ENCODE measurements around the gene CENPP.

Gene CENPP

GRCh38 chr9:92422611-92423338, 97.0 kb downstream of the CENPP start:
- Histone ChIP-seq H3K27ac (ENCODE audit: low read depth, low read length, poor library complexity, severe bottlenecking) (no peak overlapping the region), H3K4me1 (ENCODE audit: insufficient read depth, low read length, severe bottlenecking) (peaks cover 20% of the 10 kb centered on the region), H3K4me3 (ENCODE audit: low read depth, low read length, poor library complexity, severe bottlenecking) (no peak overlapping the region), H3K9ac (ENCODE audit: low read length) (no peak overlapping the region), H3K4me2 (ENCODE audit: low read length) (no peak overlapping the region), H3K9me3 (ENCODE audit: low read length) (no peaks in the 10 kb centered on the region), H4K20me1 (ENCODE audit: insufficient read depth, low read length) (no peaks in the 10 kb centered on the region), H3K79me2 (ENCODE audit: insufficient read depth, low read length) (no peaks in the 10 kb centered on the region), H2AFZ (ENCODE audit: low read length) (no peak overlapping the region), H3K36me3 (ENCODE audit: insufficient read depth, low read length) (no peaks in the 10 kb centered on the region), H3K9me2 (ENCODE audit: low read depth, low read length) (no peaks in the 10 kb centered on the region), H3K27me3 (ENCODE audit: insufficient read depth, low read length) (no peaks in the 10 kb centered on the region), H3F3A (ENCODE audit: insufficient read depth, low read length) (no peaks in the 10 kb centered on the region)
- no peak for TF ChIP-seq EZH2 (IDR thresholded peaks at IDR 0.05; ENCODE audit: borderline replicate concordance, low read length)
- TF ChIP-seq CTCF (IDR thresholded peaks at IDR 0.05; ENCODE audit: low read length), result no peak

GRCh38 chr9:92423612-92424011, 97.9 kb downstream of the CENPP start:
- no peaks in the 10 kb centered on the region for H3K27me3 ChIP-seq (ENCODE audit: insufficient read depth, low read length)
- H3K9me3 ChIP-seq (ENCODE audit: low read length), result no peaks in the 10 kb centered on the region
- no peak overlapping the region for H3K4me2 ChIP-seq (ENCODE audit: low read length)
- H3F3A ChIP-seq (ENCODE audit: insufficient read depth, low read length), result no peaks in the 10 kb centered on the region
- no peaks in the 10 kb centered on the region for H4K20me1 ChIP-seq (ENCODE audit: insufficient read depth, low read length)
- H2AFZ ChIP-seq (ENCODE audit: low read length), result no peak overlapping the region
- TF ChIP-seq CTCF (IDR thresholded peaks at IDR 0.05; ENCODE audit: low read length) (no peak), EZH2 (IDR thresholded peaks at IDR 0.05; ENCODE audit: borderline replicate concordance, low read length) (no peak)
- no peaks in the 10 kb centered on the region for H3K9me2 ChIP-seq (ENCODE audit: low read depth, low read length)
- no peak overlapping the region for H3K4me3 ChIP-seq (ENCODE audit: low read depth, low read length, poor library complexity, severe bottlenecking)
- no peaks in the 10 kb centered on the region for H3K79me2 ChIP-seq (ENCODE audit: insufficient read depth, low read length)
- H3K9ac ChIP-seq (ENCODE audit: low read length), result no peak overlapping the region
- peaks cover 20% of the 10 kb centered on the region for H3K4me1 ChIP-seq (ENCODE audit: insufficient read depth, low read length, severe bottlenecking)
- H3K27ac ChIP-seq (ENCODE audit: low read depth, low read length, poor library complexity, severe bottlenecking), result no peak overlapping the region
- no peaks in the 10 kb centered on the region for H3K36me3 ChIP-seq (ENCODE audit: insufficient read depth, low read length)

- Histone ChIP-seq H3K27ac (ENCODE audit: low read depth, low read length, poor library complexity, severe bottlenecking) (no peak within 1 kb of the TSS), H3K4me2 (ENCODE audit: low read length) (no peak within 1 kb of the TSS), H3K9me2 (ENCODE audit: low read depth, low read length) (no peaks in the 10 kb centered on the region), H3K4me3 (ENCODE audit: low read depth, low read length, poor library complexity, severe bottlenecking) (no peak within 1 kb of the TSS), H4K20me1 (ENCODE audit: insufficient read depth, low read length) (no peaks in the 10 kb centered on the region), H2AFZ (ENCODE audit: low read length) (no peak within 1 kb of the TSS), H3K36me3 (ENCODE audit: insufficient read depth, low read length) (no peaks in the 10 kb centered on the region), H3K9ac (ENCODE audit: low read length) (no peak within 1 kb of the TSS), H3K4me1 (ENCODE audit: insufficient read depth, low read length, severe bottlenecking) (peaks cover 20% of the 10 kb centered on the region), H3K79me2 (ENCODE audit: insufficient read depth, low read length) (no peaks in the 10 kb centered on the region), H3K9me3 (ENCODE audit: low read length) (no peaks in the 10 kb centered on the region), H3K27me3 (ENCODE audit: insufficient read depth, low read length) (no peaks in the 10 kb centered on the region), H3F3A (ENCODE audit: insufficient read depth, low read length) (no peaks in the 10 kb centered on the region)
- TF ChIP-seq EZH2 (IDR thresholded peaks at IDR 0.05; ENCODE audit: borderline replicate concordance, low read length) (no peak), CTCF (IDR thresholded peaks at IDR 0.05; ENCODE audit: low read length) (no peak)
These were observed 98.6 kb downstream of the CENPP start, which contains the start of gene OMD for GRCh38 chr9:92424340-92424739. TSS of gene OMD (minus strand) at chr9:92424471. CDS start at chr9:92417558, 6,913 bp downstream.

Measured in OCI-LY1 (cell line).